Stimulated activated memory B cell treated with anti-CD40 and anti-IgM and Interleukin-4, amounts not matched to agents 10 μg/mL and 1 μg/mL and 100 μg/mL, for 72 hours (primary cell): Measurements from ENCODE around the gene CBX6.

ENCODE experiments used
- ATAC-seq: fragments of 150-1000 bp; cut with Tn5 transposase; 2 replicates; pipeline ENCODE4 v1.10.0; 2021
- H3K27ac Mint-ChIP-seq: one replicate; pipeline ENCODE4 v1.8.0; 2022; ENCODE audit warnings: mild to moderate bottlenecking, mixed read lengths
- H3K27me3 Mint-ChIP-seq: one replicate; pipeline ENCODE4 v1.8.0; 2022; ENCODE audit warnings: mixed read lengths
- H3K36me3 Mint-ChIP-seq: one replicate; pipeline ENCODE4 v1.8.0; 2022; ENCODE audit warnings: mixed read lengths
- H3K4me1 Mint-ChIP-seq: one replicate; pipeline ENCODE4 v1.8.0; 2022; ENCODE audit warnings: mixed read lengths
- H3K4me3 Mint-ChIP-seq: one replicate; pipeline ENCODE4 v1.8.0; 2022; ENCODE audit warnings: mild to moderate bottlenecking, moderate library complexity, mixed read lengths
- H3K9me3 Mint-ChIP-seq: one replicate; pipeline ENCODE4 v1.8.0; 2022; ENCODE audit warnings: mixed read lengths

CBX6 gene

DNA sequence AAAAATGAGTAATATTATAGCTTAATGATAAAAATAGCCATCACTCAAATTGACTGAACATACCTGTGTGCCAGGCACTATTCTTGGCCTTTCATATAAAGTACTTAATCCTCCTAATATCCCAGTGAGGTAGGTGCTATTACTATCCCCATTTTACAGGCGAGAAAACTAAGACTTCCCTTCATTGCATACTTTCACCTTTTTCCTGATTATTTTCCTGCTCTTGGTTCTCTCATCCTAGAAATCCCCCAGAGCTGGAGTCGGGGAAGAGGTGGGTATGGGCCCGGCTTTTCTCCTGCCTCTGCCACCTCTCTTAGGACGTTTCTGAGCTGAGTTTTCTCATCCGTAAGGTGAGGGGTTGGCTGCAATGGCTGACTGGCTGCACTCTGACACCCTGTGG lies 30.4 kb downstream of the CBX6 start:
- Mint-ChIP-seq H3K27ac (no peak overlapping the region), H3K4me3 (no peak overlapping the region), H3K36me3 (no peaks in the 10 kb centered on the region), H3K9me3 (no peaks in the 10 kb centered on the region), H3K27me3 (peaks cover 83% of the 10 kb centered on the region), H3K4me1 (peaks cover 6% of the 10 kb centered on the region)
- ATAC-seq = no peak

DNA sequence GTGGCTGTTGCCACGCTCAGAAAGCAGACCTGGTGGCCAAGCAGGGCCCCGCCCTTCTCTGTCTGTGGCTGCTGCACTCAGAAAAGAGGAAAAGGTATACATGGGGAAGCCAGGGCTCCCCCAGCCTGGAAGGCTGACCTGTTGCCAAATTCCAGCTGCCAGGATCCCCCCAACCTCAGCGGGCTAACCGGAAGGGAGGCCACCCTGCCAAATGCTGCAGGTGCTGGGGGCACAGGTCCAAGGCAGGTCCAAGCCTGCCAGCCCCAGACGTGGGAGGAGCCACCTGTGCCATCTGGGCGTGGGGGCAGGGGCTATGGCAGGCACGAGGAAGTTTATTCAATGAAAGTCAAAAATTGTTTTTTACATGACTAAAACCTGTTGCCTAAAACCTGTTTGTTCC lies 30.8 kb downstream of the CBX6 start:
- no peaks in the 10 kb centered on the region for H3K36me3 Mint-ChIP-seq
- H3K9me3 Mint-ChIP-seq = no peaks in the 10 kb centered on the region
- H3K27me3 Mint-ChIP-seq = peaks cover 82% of the 10 kb centered on the region
- no peak for ATAC-seq
- no peak overlapping the region for H3K4me3 Mint-ChIP-seq
- H3K27ac Mint-ChIP-seq = no peak overlapping the region
- H3K4me1 Mint-ChIP-seq = peaks cover 6% of the 10 kb centered on the region

DNA sequence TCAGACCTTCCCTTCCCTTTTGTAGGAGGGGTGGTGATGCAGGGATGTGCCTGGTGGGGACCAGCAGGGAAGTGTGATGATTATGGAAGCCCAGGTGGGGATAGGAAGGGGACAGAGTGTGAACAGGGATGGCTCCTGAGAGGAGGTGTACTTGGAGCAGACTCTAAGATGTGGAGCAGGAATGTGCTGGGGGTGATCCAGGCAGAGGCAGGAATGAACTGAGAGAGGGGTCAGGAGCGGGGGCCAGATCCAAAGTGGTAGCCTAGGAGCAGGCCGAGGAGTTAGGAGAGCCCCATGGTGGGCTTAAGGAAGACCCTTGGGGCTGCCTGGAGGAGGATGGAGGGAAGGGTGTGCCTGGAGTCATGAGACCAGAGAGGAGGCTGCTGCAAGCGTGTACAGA lies 31.9 kb downstream of the CBX6 start:
- H3K27ac Mint-ChIP-seq = no peak overlapping the region
- H3K36me3 Mint-ChIP-seq = no peaks in the 10 kb centered on the region
- peaks cover 84% of the 10 kb centered on the region for H3K27me3 Mint-ChIP-seq
- peaks cover 6% of the 10 kb centered on the region for H3K4me1 Mint-ChIP-seq
- no peak overlapping the region for H3K4me3 Mint-ChIP-seq
- no peaks in the 10 kb centered on the region for H3K9me3 Mint-ChIP-seq
- ATAC-seq = no peak

DNA sequence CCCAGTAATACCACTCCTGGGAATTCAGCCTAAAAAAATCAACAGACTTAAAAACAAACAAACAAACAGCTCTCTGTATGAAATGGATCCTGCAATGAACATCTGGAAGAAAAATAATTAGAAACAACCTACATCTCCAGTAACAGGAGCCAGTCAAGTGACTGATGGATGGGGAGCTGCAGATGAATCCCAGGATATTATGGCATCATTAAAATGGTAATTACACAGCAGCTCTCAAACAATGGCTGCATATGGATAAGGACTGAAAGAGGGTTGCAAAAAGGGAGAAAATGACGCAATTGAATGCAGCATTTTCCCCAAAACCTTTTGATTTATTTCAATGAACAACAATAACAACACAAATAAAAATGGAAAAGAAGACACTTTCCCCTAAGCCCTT lies 32.3 kb downstream of the CBX6 start:
- ATAC-seq = no peak
- Mint-ChIP-seq H3K27me3 (peaks cover 84% of the 10 kb centered on the region), H3K4me1 (peaks cover 6% of the 10 kb centered on the region), H3K36me3 (no peaks in the 10 kb centered on the region), H3K9me3 (no peaks in the 10 kb centered on the region), H3K27ac (no peak overlapping the region), H3K4me3 (no peak overlapping the region)

DNA sequence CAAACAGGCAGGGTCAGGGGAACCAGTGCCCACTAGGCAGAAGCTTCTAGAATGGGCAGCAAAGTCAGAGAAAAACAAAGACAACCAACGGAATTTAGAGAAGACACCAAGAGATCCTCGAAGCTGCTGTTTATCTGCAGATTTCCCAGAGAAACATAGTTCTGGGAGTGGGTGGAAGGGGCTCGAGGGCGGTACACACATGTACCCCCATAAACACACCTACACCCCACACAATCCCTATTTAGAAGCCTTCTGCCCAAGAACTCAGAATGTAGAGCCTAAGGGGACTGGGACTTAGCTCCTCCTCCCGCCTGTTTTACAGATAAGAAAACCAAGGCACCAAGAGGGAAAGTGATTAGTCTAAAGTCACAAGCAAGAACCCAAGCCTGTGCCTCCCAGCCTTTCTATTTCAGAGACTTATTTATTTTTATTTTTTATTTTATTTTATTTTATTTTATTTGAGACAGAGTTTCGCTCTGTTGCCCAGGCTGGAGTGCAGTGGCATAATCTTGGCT lies 34.5 kb downstream of the CBX6 start:
- Mint-ChIP-seq H3K27ac (no peak overlapping the region), H3K27me3 (peaks cover 84% of the 10 kb centered on the region), H3K9me3 (no peaks in the 10 kb centered on the region), H3K36me3 (no peaks in the 10 kb centered on the region), H3K4me3 (no peak overlapping the region), H3K4me1 (no peaks in the 10 kb centered on the region)
- ATAC-seq = no peak

DNA sequence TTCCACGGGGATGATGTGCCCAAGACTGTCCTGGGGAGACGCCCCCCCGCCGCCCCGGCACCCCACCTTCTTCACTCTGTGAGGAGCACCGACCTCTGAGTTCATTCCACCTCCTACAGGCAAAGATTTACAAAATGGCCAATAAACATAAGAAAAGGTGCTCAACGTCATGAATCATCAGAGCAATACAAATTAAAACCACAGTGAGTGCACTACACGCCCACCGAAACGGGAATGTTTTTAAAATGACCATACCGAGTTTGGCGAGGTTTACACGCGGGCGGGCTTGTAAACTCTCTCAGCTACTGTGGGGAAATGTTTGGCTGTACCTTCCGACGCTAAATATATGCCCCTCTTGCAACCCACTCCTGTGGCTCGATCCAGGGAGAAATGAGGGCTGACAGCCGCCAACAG lies 36.1 kb downstream of the CBX6 start:
- H3K36me3 Mint-ChIP-seq = no peaks in the 10 kb centered on the region
- no peak overlapping the region for H3K27ac Mint-ChIP-seq
- no peak for ATAC-seq
- no peaks in the 10 kb centered on the region for H3K4me1 Mint-ChIP-seq
- peaks cover 81% of the 10 kb centered on the region for H3K27me3 Mint-ChIP-seq
- no peaks in the 10 kb centered on the region for H3K9me3 Mint-ChIP-seq
- H3K4me3 Mint-ChIP-seq = no peak overlapping the region

DNA sequence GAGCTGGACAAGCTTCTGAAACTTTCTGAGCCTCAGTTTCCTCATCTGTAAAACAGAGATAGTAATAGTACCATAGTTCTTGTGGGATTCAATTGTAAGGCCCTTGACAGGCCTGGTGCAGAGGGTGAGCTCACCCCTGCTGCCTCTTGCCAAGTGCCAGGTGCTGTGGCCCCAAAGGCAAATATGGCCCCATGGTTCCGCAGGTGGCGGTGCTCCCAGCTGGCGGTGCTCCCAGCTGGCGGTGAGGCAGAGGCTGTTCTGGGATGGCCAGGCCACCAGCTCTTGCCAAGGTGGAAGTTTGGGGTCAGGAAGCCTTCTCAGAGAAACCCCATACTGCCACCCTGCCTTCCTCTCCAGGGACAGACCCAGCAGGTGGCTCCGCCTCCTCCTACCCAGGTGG lies 37.0 kb downstream of the CBX6 start:
- H3K36me3 Mint-ChIP-seq = no peaks in the 10 kb centered on the region
- no peak for ATAC-seq
- H3K9me3 Mint-ChIP-seq = no peaks in the 10 kb centered on the region
- H3K27me3 Mint-ChIP-seq = peaks cover 72% of the 10 kb centered on the region
- no peak overlapping the region for H3K4me3 Mint-ChIP-seq
- H3K4me1 Mint-ChIP-seq = no peaks in the 10 kb centered on the region
- no peak overlapping the region for H3K27ac Mint-ChIP-seq

DNA sequence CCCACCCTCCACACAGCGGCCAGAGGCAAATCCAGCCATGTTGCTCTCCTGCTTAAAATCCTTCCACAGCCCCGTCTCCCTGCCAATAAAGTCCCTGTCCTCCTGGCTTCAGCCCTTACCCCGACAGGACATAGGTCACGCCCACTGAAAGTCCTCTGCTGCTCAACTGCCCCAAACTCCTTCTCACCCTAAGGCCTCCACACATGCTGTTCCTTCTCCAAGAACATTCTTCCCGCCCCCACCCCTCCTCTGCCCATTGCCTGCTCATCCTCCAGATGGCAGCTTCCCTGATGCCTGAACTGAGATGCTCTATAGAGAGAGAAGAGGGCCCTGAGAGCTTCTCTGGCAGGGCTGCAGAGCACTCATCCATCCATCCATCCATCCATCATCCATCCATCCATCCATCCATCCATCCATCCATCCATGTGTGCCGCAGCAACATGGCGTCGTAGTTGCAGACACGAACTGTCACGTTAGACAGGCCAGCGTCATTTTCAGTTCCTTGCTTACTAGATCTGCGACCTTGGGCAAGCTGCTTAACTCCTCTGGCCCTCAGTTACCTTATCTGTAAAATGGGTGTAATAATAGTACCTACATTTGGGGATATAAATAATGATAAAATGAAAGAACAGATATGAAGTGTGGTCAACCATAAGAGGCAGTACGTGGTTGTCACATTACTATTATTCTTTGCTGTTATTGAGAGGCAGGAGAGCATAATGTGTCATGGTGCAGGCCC lies 37.6 kb downstream of the CBX6 start:
- Mint-ChIP-seq H3K9me3 (no peaks in the 10 kb centered on the region), H3K27me3 (peaks cover 66% of the 10 kb centered on the region), H3K4me1 (no peaks in the 10 kb centered on the region), H3K4me3 (no peak overlapping the region), H3K36me3 (no peaks in the 10 kb centered on the region), H3K27ac (no peak overlapping the region)
- no peak for ATAC-seq

DNA sequence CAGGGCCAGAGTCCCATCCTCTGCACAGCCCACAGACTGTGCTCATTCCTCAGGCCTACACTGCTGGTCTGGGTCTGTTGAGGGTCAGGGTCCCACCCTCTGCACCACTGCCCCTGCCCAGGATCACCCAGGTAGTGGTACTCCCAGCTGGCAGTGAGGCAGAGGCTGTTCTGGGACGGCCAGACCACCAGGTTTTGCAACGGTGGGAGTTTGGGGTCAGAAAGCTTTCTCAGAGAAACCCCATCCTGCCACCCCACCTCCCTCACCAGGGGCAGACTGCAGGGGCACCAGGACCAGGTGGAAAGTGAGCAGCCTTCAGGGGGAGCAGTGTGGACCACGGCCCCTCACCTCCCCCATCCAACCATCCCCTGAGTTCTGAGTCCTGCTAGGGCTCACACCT lies 39.0 kb downstream of the CBX6 start:
- Mint-ChIP-seq H3K9me3 (no peaks in the 10 kb centered on the region), H3K4me1 (no peaks in the 10 kb centered on the region), H3K27me3 (peaks cover 62% of the 10 kb centered on the region), H3K4me3 (no peak overlapping the region), H3K27ac (no peak overlapping the region), H3K36me3 (no peaks in the 10 kb centered on the region)
- ATAC-seq = no peak

DNA sequence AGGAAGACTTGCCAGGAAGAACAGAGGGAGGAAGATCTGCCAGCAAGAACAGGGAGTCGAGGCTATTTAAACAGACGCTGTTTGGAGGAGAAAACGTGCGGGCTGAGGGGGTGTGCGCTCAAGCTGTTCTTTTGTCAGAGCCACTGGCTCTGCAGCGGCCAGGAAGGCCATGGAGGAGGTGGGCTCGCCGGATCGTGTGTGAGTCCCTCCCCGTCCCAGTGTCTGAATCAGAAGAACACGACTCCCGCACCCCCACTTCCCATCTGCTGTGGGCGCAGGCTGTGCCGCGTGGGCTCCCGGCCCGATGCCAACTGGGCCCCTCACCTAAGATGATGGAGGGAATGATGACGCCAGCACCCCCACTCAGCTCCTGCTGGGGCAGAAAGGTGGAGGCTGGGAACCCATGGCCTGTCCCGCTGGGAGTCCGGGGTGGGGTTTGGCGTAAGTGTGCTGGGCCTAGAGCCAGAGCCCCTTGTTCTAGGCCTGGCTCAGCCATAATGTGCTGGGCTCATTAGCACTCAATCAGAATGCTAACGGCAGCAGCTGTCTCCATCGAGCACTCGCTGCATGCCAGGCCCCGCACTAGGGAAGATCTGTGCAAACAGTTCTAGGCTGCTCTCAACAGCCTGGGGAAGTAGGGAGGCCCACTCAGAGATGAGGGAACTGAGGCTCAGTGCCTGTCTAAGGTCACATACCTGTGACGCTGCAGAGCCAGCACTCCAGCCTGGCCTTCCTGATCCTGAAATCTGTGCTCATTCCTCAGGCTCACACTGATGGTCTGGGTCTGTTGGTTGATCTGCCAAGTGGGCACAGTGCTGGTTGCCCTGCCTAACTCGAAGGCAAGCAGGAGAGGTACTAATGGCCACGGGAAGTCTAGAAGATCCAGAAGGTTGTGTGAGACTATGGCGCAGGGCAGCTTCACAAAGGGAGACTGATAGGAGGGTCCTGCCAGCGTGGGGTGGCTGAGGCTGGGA lies 39.7 kb downstream of the CBX6 start:
- Mint-ChIP-seq H3K27me3 (peaks cover 67% of the 10 kb centered on the region), H3K36me3 (no peaks in the 10 kb centered on the region), H3K4me1 (no peaks in the 10 kb centered on the region), H3K9me3 (no peaks in the 10 kb centered on the region), H3K27ac (no peak overlapping the region), H3K4me3 (no peak overlapping the region)
- no peak for ATAC-seq

DNA sequence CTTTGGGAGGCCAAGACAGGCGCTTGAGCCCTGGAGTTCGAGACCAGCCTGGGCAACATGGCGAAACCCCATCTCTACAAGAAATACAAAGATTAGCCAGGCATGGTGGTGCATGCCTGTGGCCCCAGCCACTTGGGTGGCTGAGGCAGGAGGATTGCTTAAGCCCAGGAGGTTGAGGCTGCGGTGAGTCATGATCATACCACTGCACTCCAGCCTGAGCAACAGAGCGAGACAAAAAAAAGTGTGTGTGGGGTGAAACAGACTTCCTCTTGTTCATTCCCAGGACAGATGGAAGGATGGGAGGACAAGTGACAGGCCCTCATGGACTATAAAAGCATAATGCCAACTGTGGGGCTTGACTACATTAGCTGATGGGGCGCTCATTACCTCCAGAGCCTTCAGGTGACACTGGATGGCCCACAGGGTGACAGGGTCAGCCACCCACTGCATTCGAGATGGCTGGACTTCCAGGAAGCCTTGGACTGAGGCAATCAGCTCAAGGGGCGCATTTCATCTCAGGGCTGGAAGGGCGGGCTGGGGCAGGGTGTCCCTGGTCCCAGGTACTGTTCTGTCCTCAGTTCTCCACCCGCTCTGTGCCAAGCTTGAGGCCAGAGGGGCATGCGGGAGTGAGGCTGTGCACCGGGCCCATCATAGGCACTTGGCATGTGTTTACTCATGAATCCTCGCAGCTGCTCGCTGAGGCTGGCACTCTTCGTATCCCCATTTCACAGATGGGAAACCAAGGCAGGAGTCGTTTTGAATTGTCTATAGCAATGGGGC lies 40.7 kb downstream of the CBX6 start:
- no peak overlapping the region for H3K27ac Mint-ChIP-seq
- peaks cover 69% of the 10 kb centered on the region for H3K27me3 Mint-ChIP-seq
- no peaks in the 10 kb centered on the region for H3K4me1 Mint-ChIP-seq
- H3K36me3 Mint-ChIP-seq = no peaks in the 10 kb centered on the region
- no peaks in the 10 kb centered on the region for H3K9me3 Mint-ChIP-seq
- ATAC-seq = no peak
- no peak overlapping the region for H3K4me3 Mint-ChIP-seq

DNA sequence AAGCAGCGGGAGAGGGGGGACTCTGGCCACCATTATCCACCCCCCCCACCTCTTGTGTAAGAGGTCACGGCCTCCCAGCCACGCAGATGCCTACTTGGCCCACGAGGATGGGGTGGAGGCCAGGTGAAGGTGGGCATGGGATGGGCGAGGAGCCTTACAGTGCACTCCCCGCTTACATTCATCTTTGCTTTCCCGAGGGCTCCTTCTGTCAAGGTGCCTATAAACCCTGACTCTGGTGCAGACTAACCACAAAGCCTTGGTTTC lies 41.2 kb downstream of the CBX6 start:
- no peak for ATAC-seq
- H3K27ac Mint-ChIP-seq = no peak overlapping the region
- no peaks in the 10 kb centered on the region for H3K36me3 Mint-ChIP-seq
- H3K4me3 Mint-ChIP-seq = no peak overlapping the region
- no peaks in the 10 kb centered on the region for H3K4me1 Mint-ChIP-seq
- H3K9me3 Mint-ChIP-seq = no peaks in the 10 kb centered on the region
- peaks cover 69% of the 10 kb centered on the region for H3K27me3 Mint-ChIP-seq

DNA sequence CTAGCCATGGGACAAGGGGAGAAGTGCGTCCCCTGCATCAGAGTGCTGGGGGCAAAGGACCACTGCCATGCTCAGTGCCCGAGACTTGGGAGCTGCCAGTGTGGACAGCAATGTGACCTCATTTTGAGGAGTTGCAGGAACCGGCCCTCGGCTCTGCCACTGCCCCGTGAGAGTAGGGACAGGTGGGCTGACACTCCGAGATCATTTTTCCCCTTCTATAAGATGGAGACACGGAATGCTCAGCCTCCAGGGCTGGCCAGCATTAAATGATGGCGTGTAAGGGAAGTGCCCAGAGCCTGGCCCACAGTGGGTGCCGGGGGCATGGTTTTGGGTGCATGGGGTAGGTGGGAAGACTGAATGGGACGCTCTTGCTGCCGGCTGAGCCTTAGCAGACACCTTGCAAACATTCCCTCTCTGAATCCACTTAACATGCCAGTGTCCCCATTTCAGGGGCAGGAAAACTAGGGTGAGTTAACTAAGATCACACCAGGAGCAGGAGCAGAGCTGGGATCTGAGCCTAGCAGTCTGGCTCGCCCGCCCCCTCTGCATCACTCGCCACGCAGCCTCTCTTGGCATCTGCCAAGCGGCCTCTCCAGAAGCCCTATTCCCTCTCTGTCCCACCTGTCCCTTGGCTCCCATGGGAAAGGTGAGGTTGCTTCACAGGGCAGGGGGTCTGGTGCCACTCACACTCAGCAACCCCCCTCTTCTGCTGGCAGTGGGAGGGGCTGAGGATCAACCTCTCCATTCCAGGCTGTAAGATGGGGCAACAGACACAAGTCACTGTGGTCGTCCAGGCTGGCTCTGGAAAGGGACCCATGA lies 41.8 kb downstream of the CBX6 start:
- H3K36me3 Mint-ChIP-seq = no peaks in the 10 kb centered on the region
- ATAC-seq = no peak
- H3K27ac Mint-ChIP-seq = no peak overlapping the region
- no peak overlapping the region for H3K4me3 Mint-ChIP-seq
- H3K4me1 Mint-ChIP-seq = no peaks in the 10 kb centered on the region
- H3K27me3 Mint-ChIP-seq = peaks cover 69% of the 10 kb centered on the region
- H3K9me3 Mint-ChIP-seq = no peaks in the 10 kb centered on the region

DNA sequence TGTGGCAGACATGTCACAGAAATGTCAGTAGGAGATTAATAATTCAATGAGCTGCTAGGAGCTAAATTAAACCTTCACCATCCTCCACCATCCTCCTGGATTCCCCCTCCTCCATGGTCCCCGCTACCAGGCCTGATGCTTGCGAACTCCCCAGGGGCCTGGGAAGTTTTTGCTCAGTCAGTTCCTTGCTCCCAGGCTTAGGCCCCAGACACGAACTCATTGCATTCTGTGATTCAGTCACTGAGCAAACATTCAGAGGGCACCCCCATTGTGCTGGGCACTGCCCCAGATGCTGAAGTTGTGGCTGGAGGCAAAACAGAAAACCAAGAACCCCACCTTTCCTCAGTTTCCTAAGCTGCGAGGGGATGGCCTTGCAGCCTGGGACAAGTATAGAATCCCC lies 42.5 kb downstream of the CBX6 start:
- Mint-ChIP-seq H3K36me3 (no peaks in the 10 kb centered on the region), H3K9me3 (no peaks in the 10 kb centered on the region), H3K4me3 (no peak overlapping the region), H3K4me1 (no peaks in the 10 kb centered on the region), H3K27me3 (peaks cover 62% of the 10 kb centered on the region), H3K27ac (no peak overlapping the region)
- no peak for ATAC-seq
